Measurements from ENCODE around the gene KNG1.
"Not testable (repeated sequence)": the region's sequence is repeated elsewhere in the genome, so short reads cannot be mapped to it uniquely, and the experiment has no call there.

KNG1 gene

GRCh38 chr3:186693843-186694242, 23.3 kb upstream of the KNG1 start:
- Histone ChIP-seq H3K36me3 (ENCODE audit: insufficient read depth, low read length) (no peaks in the 10 kb centered on the region), H3K9me3 (ENCODE audit: low read length) (no peaks in the 10 kb centered on the region), H3K27me3 (ENCODE audit: insufficient read depth, low read length) (no peaks in the 10 kb centered on the region), H3K4me1 (ENCODE audit: insufficient read depth, low read length) (no peaks in the 10 kb centered on the region), H2AFZ (ENCODE audit: low read depth, low read length) (no peak overlapping the region), H3K4me3 (ENCODE audit: low read length) (no peak overlapping the region)

DNA sequence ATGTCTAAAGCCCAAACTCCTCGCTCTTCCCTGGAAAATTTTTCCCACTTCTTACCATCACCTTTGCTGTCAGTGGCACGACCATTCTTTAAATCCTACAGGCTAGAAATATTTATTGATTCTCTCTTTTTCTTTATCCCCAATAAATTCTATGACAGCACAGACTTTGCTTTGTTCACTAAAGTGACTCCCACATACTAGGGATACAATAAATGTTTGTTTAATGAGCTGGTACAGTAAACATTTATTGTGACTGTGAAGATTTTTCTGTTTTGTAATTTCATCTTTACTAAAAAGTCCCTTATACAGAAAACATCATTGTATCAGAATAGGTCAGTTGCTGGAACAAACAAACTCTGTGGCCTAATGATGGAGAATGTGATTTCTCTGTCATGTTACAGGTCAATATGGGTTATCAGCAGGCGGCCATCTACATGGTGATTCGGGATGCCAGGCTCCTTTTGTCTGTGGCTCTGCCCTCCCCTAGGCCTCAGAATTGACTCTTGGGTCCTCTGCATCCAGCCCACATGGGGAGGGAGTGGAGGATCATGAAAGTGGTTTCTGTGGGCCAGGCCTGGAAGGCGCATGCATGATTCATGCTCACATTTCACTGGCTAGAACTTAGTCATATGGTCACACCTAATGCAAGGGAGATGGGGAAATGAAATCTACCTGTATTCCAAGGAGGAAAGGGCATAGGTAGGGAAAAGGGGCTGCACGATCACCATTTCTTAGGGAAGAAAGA, 22.7 kb upstream of the KNG1 start:
- Histone ChIP-seq H2AFZ (ENCODE audit: low read depth, low read length) (no peak overlapping the region), H3K4me1 (ENCODE audit: insufficient read depth, low read length) (no peaks in the 10 kb centered on the region), H3K36me3 (ENCODE audit: insufficient read depth, low read length) (no peaks in the 10 kb centered on the region), H3K4me3 (ENCODE audit: low read length) (no peak overlapping the region), H3K9me3 (ENCODE audit: low read length) (no peaks in the 10 kb centered on the region), H3K27me3 (ENCODE audit: insufficient read depth, low read length) (no peaks in the 10 kb centered on the region)

GRCh38 chr3:186696522-186696921, 20.6 kb upstream of the KNG1 start:
- Histone ChIP-seq H3K36me3 (ENCODE audit: insufficient read depth, low read length) (no peaks in the 10 kb centered on the region), H3K4me1 (ENCODE audit: insufficient read depth, low read length) (no peaks in the 10 kb centered on the region), H3K9me3 (ENCODE audit: low read length) (no peaks in the 10 kb centered on the region), H3K27me3 (ENCODE audit: insufficient read depth, low read length) (peaks cover 2% of the 10 kb centered on the region), H2AFZ (ENCODE audit: low read depth, low read length) (no peak overlapping the region), H3K4me3 (ENCODE audit: low read length) (no peak overlapping the region)

GRCh38 chr3:186697510-186697909, 19.6 kb upstream of the KNG1 start:
- H2AFZ ChIP-seq (ENCODE audit: low read depth, low read length), result no peak overlapping the region
- no peaks in the 10 kb centered on the region for H3K4me1 ChIP-seq (ENCODE audit: insufficient read depth, low read length)
- no peaks in the 10 kb centered on the region for H3K9me3 ChIP-seq (ENCODE audit: low read length)
- no peaks in the 10 kb centered on the region for H3K36me3 ChIP-seq (ENCODE audit: insufficient read depth, low read length)
- peaks cover 2% of the 10 kb centered on the region for H3K27me3 ChIP-seq (ENCODE audit: insufficient read depth, low read length)
- H3K4me3 ChIP-seq (ENCODE audit: low read length), result no peak overlapping the region

GRCh38 chr3:186700267-186700666, 16.9 kb upstream of the KNG1 start:
- Histone ChIP-seq H3K36me3 (ENCODE audit: insufficient read depth, low read length) (no peaks in the 10 kb centered on the region), H3K27me3 (ENCODE audit: insufficient read depth, low read length) (peaks cover 2% of the 10 kb centered on the region), H3K4me3 (ENCODE audit: low read length) (no peak overlapping the region), H2AFZ (ENCODE audit: low read depth, low read length) (no peak overlapping the region), H3K9me3 (ENCODE audit: low read length) (no peaks in the 10 kb centered on the region), H3K4me1 (ENCODE audit: insufficient read depth, low read length) (no peaks in the 10 kb centered on the region)

DNA sequence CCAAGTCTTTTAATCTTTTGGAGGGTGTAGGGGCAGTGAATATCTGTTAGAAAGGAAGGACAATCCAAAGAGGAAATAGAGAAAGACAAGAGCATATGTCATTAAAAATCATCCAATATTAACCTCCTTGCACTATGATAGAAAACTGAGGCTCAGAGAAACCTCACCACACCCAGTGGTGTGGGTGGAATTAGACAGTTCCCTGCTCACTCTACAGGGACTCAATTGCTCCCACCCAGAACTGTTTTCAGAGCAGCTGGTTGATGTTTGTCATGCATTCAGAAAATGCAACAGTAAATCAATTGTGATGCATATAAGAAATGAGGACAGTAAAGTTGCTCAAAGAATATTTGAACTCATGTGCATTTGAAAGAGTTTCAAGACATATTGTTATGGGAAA, 14.7 kb upstream of the KNG1 start:
- not testable (repeated sequence) for H3K9me3 ChIP-seq (ENCODE audit: low read length); H3K4me1 ChIP-seq (ENCODE audit: insufficient read depth, low read length); H3K4me3 ChIP-seq (ENCODE audit: low read length); H3K27me3 ChIP-seq (ENCODE audit: insufficient read depth, low read length); H3K36me3 ChIP-seq (ENCODE audit: insufficient read depth, low read length); H2AFZ ChIP-seq (ENCODE audit: low read depth, low read length)

DNA sequence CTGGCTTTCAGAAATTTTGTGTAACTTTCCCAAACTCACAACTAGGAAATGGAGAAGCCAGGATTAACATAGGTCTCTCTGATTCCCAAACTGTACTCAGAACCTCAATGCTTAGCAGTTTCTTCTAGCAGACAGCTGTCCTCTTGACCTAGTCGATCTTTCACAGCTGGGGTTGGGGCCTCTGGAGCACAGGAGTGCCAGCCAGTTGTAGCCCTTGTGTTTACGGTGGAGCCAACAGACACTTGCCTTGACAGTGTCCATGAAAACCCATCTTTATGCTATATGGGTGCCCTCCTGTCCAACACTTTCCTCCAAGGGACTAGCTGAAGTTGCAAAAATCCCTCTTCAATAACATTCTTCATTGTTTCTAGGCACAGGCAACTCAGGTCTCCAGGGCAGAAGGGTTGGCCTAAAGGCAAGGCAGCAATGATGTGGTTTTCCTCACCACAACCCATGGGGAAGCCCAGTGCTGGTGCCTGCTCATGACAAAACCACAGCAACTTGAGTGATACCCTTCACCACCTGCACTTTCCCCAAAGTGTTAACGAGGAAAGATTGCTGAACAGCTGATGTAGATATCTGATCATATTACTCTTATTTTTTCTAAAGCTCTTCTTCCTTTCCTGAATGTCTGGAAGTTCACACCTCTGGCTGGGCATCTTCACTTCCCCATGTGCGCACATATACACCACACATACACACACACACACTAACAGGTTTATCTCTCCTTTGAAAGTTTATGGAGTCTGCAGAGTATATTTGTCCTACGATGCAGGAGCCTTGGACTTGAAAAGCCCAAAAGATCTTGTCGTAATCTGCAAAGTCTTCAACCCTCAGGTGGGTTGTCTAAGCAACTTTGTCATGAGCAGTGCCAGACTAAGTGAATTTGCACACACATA, 11.0 kb upstream of the KNG1 start:
- peaks cover 4% of the 10 kb centered on the region for H3K4me1 ChIP-seq (ENCODE audit: insufficient read depth, low read length)
- H3K4me3 ChIP-seq (ENCODE audit: low read length), result no peak overlapping the region
- no peaks in the 10 kb centered on the region for H3K9me3 ChIP-seq (ENCODE audit: low read length)
- no peaks in the 10 kb centered on the region for H3K36me3 ChIP-seq (ENCODE audit: insufficient read depth, low read length)
- H3K27me3 ChIP-seq (ENCODE audit: insufficient read depth, low read length), result no peaks in the 10 kb centered on the region
- no peak overlapping the region for H2AFZ ChIP-seq (ENCODE audit: low read depth, low read length)

DNA sequence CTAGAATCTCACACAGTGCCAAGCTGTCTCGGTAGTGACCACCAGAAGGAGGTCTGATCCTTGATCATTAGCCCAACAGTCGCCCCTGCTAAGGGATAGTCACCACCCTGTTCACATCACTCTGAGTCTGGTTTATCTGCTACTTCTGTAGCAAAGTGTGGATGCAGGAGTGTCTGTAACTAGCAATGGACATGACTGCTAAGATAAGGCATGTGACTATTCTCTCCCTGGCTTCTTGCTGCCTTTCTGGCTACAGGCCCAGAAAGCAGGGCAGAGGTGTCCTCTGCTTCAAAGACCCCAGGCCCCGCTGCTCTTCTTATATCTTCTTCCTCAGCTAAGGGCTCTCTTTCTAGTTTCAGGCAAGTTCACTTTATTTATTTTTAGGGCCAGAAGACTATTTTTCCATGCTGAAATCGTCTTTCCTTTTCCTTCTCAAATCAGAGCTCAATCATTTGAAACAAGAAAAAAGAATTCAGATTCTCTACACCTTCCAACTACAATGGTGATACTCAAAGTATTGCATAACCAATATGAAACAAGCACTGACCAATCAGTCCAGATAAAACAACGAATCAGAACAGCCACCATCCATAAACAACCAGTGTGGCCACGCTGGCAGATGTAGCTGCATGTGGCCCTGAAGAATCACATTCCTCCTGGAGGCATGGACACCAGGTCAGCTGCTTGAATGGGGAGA, 8.0 kb upstream of the KNG1 start:
- Histone ChIP-seq H3K4me3 (ENCODE audit: low read length) (no peak overlapping the region), H3K27me3 (ENCODE audit: insufficient read depth, low read length) (no peaks in the 10 kb centered on the region), H3K4me1 (ENCODE audit: insufficient read depth, low read length) (peaks cover 4% of the 10 kb centered on the region), H2AFZ (ENCODE audit: low read depth, low read length) (no peak overlapping the region), H3K9me3 (ENCODE audit: low read length) (no peaks in the 10 kb centered on the region), H3K36me3 (ENCODE audit: insufficient read depth, low read length) (no peaks in the 10 kb centered on the region)

DNA sequence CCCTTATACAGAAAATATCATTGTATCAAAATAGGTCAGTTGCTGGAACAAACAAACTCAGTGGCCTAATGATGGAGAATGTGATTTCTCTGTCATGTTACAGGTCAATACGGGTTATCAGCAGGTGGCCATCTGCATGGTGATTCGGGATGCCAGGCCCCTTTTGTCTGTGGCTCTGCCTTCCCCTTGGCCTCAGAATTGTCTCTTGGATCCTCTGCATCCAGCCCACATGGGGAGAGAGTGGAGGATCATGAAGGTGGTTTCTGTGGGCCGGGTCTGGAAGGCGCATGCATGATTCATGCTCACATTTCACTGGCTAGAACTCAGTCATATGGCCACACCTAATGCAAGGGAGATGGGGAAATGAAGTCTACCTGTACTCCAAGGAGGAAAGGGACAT, 6.5 kb upstream of the KNG1 start:
- not testable (repeated sequence) for H3K4me3 ChIP-seq (ENCODE audit: low read length); H3K9me3 ChIP-seq (ENCODE audit: low read length); H3K36me3 ChIP-seq (ENCODE audit: insufficient read depth, low read length); H2AFZ ChIP-seq (ENCODE audit: low read depth, low read length); H3K4me1 ChIP-seq (ENCODE audit: insufficient read depth, low read length); H3K27me3 ChIP-seq (ENCODE audit: insufficient read depth, low read length)

GRCh38 chr3:186713499-186713898, 3.7 kb upstream of the KNG1 start:
- Histone ChIP-seq H3K4me1 (ENCODE audit: insufficient read depth, low read length) (peaks cover 4% of the 10 kb centered on the region), H3K36me3 (ENCODE audit: insufficient read depth, low read length) (no peaks in the 10 kb centered on the region)

DNA sequence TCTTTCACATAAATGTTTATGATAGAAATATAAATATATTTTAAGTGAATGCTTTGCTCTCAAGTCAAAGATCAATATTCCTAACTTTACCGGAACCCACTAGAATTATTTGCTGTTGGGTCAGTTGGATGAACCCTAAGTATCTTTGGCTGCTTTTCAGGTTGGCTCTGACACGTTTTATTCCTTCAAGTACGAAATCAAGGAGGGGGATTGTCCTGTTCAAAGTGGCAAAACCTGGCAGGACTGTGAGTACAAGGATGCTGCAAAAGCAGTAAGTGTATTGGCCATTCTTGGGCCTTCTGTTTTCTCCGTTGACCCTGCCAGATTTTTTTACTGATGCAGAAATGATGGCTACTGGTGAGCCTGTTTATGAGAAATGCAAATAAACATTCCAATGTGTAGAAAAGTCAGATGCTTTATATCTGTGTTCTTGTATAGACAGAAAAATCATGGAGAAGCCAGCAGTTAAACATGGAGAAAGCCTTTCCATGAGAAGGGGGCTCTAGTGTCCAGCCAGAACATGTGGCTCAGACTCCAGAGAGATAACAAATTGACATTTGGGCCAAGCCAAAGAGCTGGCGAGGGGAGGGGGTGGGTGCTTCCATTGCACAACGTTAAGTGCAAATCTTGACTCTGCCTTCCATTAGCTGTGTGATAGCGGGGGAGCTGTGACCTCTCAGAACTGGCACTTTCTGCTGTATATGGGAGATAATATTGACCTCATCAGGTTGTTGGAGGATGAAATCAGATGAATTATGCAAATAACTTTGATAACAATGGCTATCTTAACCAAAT, 3.0 kb downstream of the KNG1 start:
- H2AFZ ChIP-seq (ENCODE audit: low read depth, low read length), result no peak overlapping the region
- H3K36me3 ChIP-seq (ENCODE audit: insufficient read depth, low read length), result no peaks in the 10 kb centered on the region
- no peak overlapping the region for H3K4me3 ChIP-seq (ENCODE audit: low read length)
- no peaks in the 10 kb centered on the region for H3K4me1 ChIP-seq (ENCODE audit: insufficient read depth, low read length)
- no peaks in the 10 kb centered on the region for H3K27me3 ChIP-seq (ENCODE audit: insufficient read depth, low read length)
- no peaks in the 10 kb centered on the region for H3K9me3 ChIP-seq (ENCODE audit: low read length)

More at GRCh38 chr3:186713499-186713898, 3.7 kb upstream of the KNG1 start:
- H2AFZ ChIP-seq (ENCODE audit: low read depth, low read length), result no peak overlapping the region
- H3K9me3 ChIP-seq (ENCODE audit: low read length), result no peaks in the 10 kb centered on the region
- no peak overlapping the region for H3K4me3 ChIP-seq (ENCODE audit: low read length)
- no peaks in the 10 kb centered on the region for H3K27me3 ChIP-seq (ENCODE audit: insufficient read depth, low read length)

GRCh38 chr3:186722457-186722856, 5.3 kb downstream of the KNG1 start:
- H3K27me3 ChIP-seq (ENCODE audit: insufficient read depth, low read length), result no peaks in the 10 kb centered on the region
- no peak overlapping the region for H2AFZ ChIP-seq (ENCODE audit: low read depth, low read length)
- H3K4me3 ChIP-seq (ENCODE audit: low read length), result no peak overlapping the region
- H3K9me3 ChIP-seq (ENCODE audit: low read length), result no peaks in the 10 kb centered on the region
- no peaks in the 10 kb centered on the region for H3K36me3 ChIP-seq (ENCODE audit: insufficient read depth, low read length)
- no peaks in the 10 kb centered on the region for H3K4me1 ChIP-seq (ENCODE audit: insufficient read depth, low read length)
